ENCODE results near the gene C1GALT1C1.
"Not testable (repeated sequence)": the region's sequence is repeated elsewhere in the genome, so short reads cannot be mapped to it uniquely, and the experiment has no call there.

The C1GALT1C1 gene

GRCh38 chrX:120629667-120630537, at the start of gene C1GALT1C1:
TSS of gene C1GALT1C1 (minus strand) at chrX:120630054. CDS start at chrX:120627166, 2,888 bp downstream.
- DNase-seq = peak; percentile 83

DNA sequence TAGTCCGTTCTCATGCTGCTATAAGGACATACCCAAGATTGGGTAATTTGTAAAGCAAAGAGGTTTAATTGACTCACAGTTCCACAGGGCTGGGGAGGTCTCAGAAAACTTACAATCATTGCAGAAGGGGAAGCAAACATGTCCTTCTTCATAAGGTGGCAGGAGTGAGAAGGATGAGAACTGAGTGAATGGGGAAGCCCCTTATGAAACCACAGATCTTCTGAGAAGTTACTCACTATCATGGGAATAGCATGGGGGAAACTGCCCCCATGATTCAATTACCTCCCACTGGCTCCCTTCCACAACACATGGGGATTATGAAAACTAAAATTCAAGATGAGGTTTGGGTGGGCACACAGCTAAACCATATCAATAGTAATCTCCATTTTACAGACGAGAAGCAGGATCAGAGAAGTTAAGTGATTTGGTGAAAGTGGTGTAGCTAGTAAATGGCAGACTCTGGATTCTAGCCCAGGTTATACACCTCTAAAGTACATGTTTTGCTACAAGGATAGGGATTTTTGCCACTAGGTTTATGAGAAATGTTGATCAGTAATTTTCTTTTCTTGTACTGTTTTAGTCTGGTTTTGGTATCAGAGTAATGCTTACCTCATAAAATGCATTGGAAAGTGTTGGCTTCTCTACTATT, 47.3 kb upstream of the C1GALT1C1 start:
- no peak for DNase-seq

GRCh38 chrX:120672841-120673530, 43.1 kb upstream of the C1GALT1C1 start:
- DNase-seq = no peak

GRCh38 chrX:120672389-120672788, 42.5 kb upstream of the C1GALT1C1 start:
- DNase-seq = no peak

- no peak for DNase-seq
Observed at GRCh38 chrX:120671963-120672362, 42.1 kb upstream of the C1GALT1C1 start.

DNA sequence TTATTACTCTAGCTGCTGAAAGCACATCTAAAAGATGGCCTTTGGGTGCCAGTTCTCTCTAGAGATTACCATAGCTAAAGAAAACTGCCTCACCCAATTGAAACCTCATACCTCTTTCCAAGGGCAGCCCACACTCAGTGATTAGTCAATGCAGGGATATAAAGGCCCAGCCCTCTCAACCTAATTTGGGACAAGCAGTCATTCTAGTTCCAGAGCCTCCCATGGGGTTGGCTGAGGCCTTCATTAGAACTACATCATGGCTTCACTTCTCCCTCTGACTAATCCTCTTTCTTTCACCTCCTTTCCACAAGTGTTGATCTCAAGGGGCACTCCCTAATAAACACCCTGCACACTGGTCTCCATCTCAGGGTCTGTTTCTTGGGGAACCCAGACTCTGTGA, 38.5 kb upstream of the C1GALT1C1 start:
- DNase-seq = no peak

GRCh38 chrX:120664535-120664934, 34.7 kb upstream of the C1GALT1C1 start:
- DNase-seq = not testable (repeated sequence)

- DNase-seq = peak; percentile 1
Observed at GRCh38 chrX:120664081-120664480, 34.2 kb upstream of the C1GALT1C1 start.

DNA sequence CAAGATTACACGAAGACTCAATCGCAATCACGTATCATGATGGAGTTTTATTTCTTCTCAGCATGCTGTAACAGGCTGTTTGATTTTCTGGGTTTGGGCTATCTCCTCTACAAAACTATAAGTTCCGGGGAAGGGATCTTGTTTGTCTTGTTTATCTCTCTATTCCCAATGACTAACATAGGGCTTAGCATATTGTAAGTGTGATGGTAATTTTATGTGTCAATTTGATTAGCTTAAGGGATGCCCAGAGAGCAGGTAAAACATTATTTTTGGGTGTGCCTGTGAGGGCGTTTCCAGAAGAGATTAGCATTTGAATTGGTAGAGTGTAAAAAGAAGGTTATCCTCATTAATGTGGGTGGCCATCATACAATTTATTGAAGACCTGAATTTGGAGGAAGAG, 32.8 kb upstream of the C1GALT1C1 start:
- DNase-seq = no peak

- DNase-seq = no peak
Observed at GRCh38 chrX:120660637-120661036, 30.8 kb upstream of the C1GALT1C1 start.

GRCh38 chrX:120653000-120653399, 23.1 kb upstream of the C1GALT1C1 start:
- DNase-seq = no peak

DNA sequence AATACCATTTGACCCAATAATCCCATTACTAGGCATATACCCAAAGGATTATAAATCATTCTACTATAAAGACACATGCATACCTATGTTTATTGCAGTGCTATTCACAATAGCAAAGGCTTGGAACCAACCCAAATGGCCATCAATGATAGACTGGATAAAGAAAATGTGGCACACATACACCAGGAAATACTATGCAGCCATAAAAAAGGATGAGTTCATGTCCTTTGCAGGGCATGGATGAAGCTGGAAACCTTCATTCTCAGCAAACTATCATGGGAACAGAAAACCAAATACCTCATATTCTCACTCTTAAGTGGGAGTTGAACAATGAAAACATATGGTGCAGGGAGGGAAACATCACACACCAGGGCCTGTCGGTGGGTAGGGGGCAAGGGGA, 22.4 kb upstream of the C1GALT1C1 start:
- not testable (repeated sequence) for DNase-seq

- no peak for DNase-seq
Observed at GRCh38 chrX:120647127-120647526, 17.3 kb upstream of the C1GALT1C1 start.

- no peak for DNase-seq
Observed at GRCh38 chrX:120642871-120643270, 13.0 kb upstream of the C1GALT1C1 start.

GRCh38 chrX:120638619-120639018, 8.8 kb upstream of the C1GALT1C1 start:
- DNase-seq = no peak

- DNase-seq = peak; percentile 24
Observed at GRCh38 chrX:120625371-120625770, 4.5 kb downstream of the C1GALT1C1 start.

- DNase-seq = no peak
Observed at GRCh38 chrX:120617996-120618630, 11.7 kb downstream of the C1GALT1C1 start.

DNA sequence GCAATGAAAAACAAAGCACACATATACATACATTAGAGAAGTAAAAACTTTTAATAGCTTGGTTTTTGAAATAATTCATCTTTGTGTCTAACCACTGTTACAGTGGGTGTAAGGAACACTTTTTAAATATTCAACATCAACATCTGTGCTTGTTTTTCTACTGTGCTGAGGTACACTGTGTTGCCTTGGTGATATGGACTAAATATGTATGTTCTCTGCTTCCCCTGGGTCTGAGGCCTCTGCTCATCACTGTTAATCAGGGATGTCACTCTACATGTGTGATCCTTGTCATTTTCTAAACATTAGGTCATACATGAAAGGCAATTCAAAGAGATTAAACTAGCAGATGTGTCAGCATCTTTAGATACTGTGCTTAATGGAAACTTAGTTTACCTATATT, 15.0 kb downstream of the C1GALT1C1 start:
- no peak for DNase-seq

GRCh38 chrX:120612086-120612485, 17.8 kb downstream of the C1GALT1C1 start:
- DNase-seq = no peak

- peak; percentile 27 for DNase-seq
Observed at GRCh38 chrX:120604361-120604782, 25.5 kb downstream of the C1GALT1C1 start.

- DNase-seq = peak; percentile 90
Observed at GRCh38 chrX:120603707-120604360, 26.0 kb downstream of the C1GALT1C1 start, which contains the start of gene MCTS1. TSS of gene MCTS1 (plus strand) at chrX:120604101. CDS start at chrX:120604237, 136 bp downstream.

GRCh38 chrX:120585702-120586101, 44.2 kb downstream of the C1GALT1C1 start:
- DNase-seq = no peak

Measured in GF-D8 (cell line).